ENCODE data around the gene CGRRF1.

CGRRF1 gene

GRCh38 chr14:54509546-54510501 is at the start of gene CGRRF1:
Gene CGRRF1 (plus strand): TSS chr14:54509906. CDS start chr14:54509960, 54 bp downstream.
- FAIRE-seq (no peak), DNase-seq (ENCODE audit: insufficient read length, low spot score) (peak; percentile 68)
- peak; percentile 38 for TF ChIP-seq CTCF (IDR thresholded peaks at IDR 0.05; ENCODE audit: insufficient read depth, missing control alignments)

GRCh38 chr14:54462048-54462447 is 47.7 kb upstream of the CGRRF1 start:
- FAIRE-seq (no peak), DNase-seq (ENCODE audit: insufficient read length, low spot score) (no peak)
- no peak for TF ChIP-seq CTCF (IDR thresholded peaks at IDR 0.05; ENCODE audit: insufficient read depth, missing control alignments)

- no peak for TF ChIP-seq CTCF (IDR thresholded peaks at IDR 0.05; ENCODE audit: insufficient read depth, missing control alignments)
- FAIRE-seq = peak; percentile 72
- peak; percentile 32 for DNase-seq (ENCODE audit: insufficient read length, low spot score)
Measured at GRCh38 chr14:54465654-54466053, 44.1 kb upstream of the CGRRF1 start.

- no peak for FAIRE-seq
Measured at GRCh38 chr14:54467280-54467679, 42.4 kb upstream of the CGRRF1 start.

GRCh38 chr14:54470701-54471100 is 39.0 kb upstream of the CGRRF1 start:
- no peak for TF ChIP-seq CTCF (IDR thresholded peaks at IDR 0.05; ENCODE audit: insufficient read depth, missing control alignments)
- DNase-seq (ENCODE audit: insufficient read length, low spot score) (no peak), FAIRE-seq (no peak)

More at GRCh38 chr14:54467280-54467679, 42.4 kb upstream of the CGRRF1 start:
- DNase-seq (ENCODE audit: insufficient read length, low spot score) = no peak
- no peak for TF ChIP-seq CTCF (IDR thresholded peaks at IDR 0.05; ENCODE audit: insufficient read depth, missing control alignments)

GRCh38 chr14:54471641-54472040 is 38.1 kb upstream of the CGRRF1 start:
- no peak for TF ChIP-seq CTCF (IDR thresholded peaks at IDR 0.05; ENCODE audit: insufficient read depth, missing control alignments)
- FAIRE-seq = no peak
- DNase-seq (ENCODE audit: insufficient read length, low spot score) = no peak

GRCh38 chr14:54472315-54472714 is 37.4 kb upstream of the CGRRF1 start:
- DNase-seq (ENCODE audit: insufficient read length, low spot score) (peak; percentile 42), FAIRE-seq (peak; percentile 95)
- TF ChIP-seq CTCF (IDR thresholded peaks at IDR 0.05; ENCODE audit: insufficient read depth, missing control alignments) = no peak
